Muscle of back (tissue), 13 donors: ENCODE measurements around the gene RNF145. TPM values are rescaled to one million over a fixed set of nuclear protein-coding genes. Genes with fewer than 3 reads are reported as not detected.
"Not testable (repeated sequence)": the region's sequence is repeated elsewhere in the genome, so short reads cannot be mapped to it uniquely, and the experiment has no call there.

Source experiments
- DNase-seq, 3 donors: peaks; one replicate each; pipeline versions ENCODE4 v3.0.0 to v3.0.0-alpha.2; 2013
- long read RNA-seq, 9 donors: transcript quantifications; one replicate each; lab custom pipeline, GENCODE V29; 2026
- polyA plus RNA-seq, 10 donors: library from polyadenylated mRNA; unstranded; fragments of 120-200 nt; gene quantifications; one replicate each; pipeline ENCODE4 v1.2.1, GENCODE V29; 2013; ENCODE audit not compliant: insufficient read length in 10 of 10

The RNF145 gene
- 10 to 100 TPM; 34.1 to 60.3 (median 41.9) TPM for polyA plus RNA-seq
- long read RNA-seq, donor 1, transcript RNF145-204 (2 exons, 1,940 nt) = major isoform, 5 of 5 reads
- long read RNA-seq, donor 1, partial matches to known transcripts = 0 of 5 reads
- long read RNA-seq, donor 1, other reads (novel, unspliced or antisense) = 0 of 5 reads
- long read RNA-seq, donor 2, partial matches to known transcripts = 0 of 4 reads
- long read RNA-seq, donor 2, other reads (novel, unspliced or antisense) = 0 of 4 reads
- long read RNA-seq, donor 3 = 0 reads
- long read RNA-seq, donor 4, partial matches to known transcripts = 0 of 4 reads
- long read RNA-seq, donor 4, other reads (novel, unspliced or antisense) = 0 of 4 reads
- long read RNA-seq, donor 5, partial matches to known transcripts = 0 of 5 reads
- long read RNA-seq, donor 5, other reads (novel, unspliced or antisense) = 0 of 5 reads
- long read RNA-seq, donor 6, transcript RNF145-202 (11 exons, 3,613 nt) = major isoform, 5 of 16 reads
- long read RNA-seq, donor 6, partial matches to known transcripts = 6 of 16 reads
- long read RNA-seq, donor 6, other reads (novel, unspliced or antisense) = 0 of 16 reads
- long read RNA-seq, donor 7, partial matches to known transcripts = 0 of 6 reads
- long read RNA-seq, donor 7, other reads (novel, unspliced or antisense) = 0 of 6 reads
- long read RNA-seq, donor 8, partial matches to known transcripts = 0 of 2 reads
- long read RNA-seq, donor 8, other reads (novel, unspliced or antisense) = 0 of 2 reads
- long read RNA-seq, donor 9, partial matches to known transcripts = 0 of 1 reads
- long read RNA-seq, donor 9, other reads (novel, unspliced or antisense) = 0 of 1 reads

GRCh38 chr5:159209438-159210209, at the start of gene RNF145:
Gene RNF145, minus strand, starts transcription at chr5:159209553. Its CDS starts 5,936 bp downstream, at chr5:159203617.
- DNase-seq = peak; percentile 82 to 93 (median 91)

DNA sequence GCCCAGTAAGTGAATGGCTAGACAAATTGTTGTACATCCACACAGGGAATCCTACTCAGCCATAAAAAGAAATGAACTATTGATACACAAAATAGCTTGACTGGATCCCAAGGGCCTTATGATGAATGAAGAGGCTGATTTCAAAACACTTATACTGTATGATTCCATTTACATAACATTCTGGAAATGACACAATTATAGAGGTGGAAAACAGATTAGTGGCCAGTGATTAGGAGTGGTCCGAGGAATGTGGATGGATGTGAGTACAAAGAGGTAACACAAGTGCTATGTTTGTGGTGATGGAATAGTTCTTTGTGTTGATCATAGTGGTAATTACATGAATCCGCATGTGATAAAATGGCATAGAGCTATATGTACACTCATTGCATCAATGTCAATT, 49.0 kb upstream of the RNF145 start:
- DNase-seq = no peak

DNA sequence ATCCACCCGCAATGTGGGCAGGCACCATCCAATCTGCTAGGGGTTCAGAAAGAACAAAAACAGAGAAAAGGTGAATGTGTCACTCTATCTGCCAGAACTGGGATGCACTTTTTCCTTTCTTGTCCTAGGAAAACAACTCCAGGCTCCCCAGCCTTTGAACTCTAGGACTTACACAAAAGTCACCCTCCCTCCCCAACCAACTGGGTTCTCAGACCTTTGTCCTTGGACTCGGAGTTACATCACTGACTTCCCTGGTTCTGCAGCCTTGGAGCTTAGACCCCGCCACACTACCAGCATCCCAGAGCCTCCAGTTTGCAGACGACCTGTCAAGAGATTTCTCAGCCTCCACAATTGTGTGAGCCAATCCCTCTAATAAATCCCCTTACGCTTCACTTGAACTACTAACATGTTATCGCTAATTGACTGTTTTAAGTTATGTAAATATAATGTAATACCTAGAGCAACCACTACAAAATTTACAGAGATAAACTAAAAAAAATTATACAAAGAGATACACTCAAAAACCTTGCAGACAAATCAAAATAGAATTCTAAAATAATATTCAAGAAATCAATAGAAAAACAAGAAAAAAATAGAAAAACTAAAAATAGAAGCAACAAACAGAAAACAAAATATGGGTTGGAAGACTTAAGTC, 48.4 kb upstream of the RNF145 start:
- no peak for DNase-seq

DNA sequence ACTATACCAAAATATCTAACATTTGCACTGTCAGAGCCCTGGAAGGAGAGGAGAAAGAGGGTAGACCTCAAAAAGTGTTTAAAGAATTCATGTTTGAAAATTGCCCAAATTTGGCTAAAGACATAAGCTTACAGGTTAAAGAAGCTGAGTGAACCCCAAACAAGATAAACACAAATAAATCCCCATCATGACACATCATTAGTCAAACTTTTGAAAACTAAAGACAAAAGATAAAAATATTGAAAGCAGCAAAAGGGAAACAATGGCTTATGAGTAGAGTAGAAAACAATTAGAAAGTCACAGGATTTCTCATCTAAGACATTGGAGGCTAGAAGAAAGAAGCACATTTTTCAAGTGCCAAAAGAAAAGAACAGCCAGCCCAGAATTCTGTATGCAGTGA, 47.7 kb upstream of the RNF145 start:
- no peak for DNase-seq

GRCh38 chr5:159252195-159252594, 42.8 kb upstream of the RNF145 start:
- no peak for DNase-seq

DNA sequence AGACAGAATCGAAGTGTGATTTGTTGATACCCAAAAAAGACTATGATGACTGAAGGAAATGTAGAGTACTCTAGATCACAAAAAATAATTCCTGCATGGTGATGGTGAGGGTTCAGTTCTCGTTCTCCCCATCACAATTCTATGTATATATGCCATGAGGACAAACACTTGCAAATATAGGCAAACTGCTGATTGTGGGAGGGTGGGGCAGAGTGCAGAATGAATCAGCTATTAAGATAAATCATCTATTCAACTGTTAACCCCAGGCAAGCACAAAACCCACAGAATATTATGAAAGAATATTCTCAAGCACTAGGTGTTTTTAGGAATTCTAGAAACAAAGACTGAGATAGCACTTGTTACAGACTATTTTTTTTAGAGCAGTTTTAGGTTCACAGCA, 39.8 kb upstream of the RNF145 start:
- no peak for DNase-seq

DNA sequence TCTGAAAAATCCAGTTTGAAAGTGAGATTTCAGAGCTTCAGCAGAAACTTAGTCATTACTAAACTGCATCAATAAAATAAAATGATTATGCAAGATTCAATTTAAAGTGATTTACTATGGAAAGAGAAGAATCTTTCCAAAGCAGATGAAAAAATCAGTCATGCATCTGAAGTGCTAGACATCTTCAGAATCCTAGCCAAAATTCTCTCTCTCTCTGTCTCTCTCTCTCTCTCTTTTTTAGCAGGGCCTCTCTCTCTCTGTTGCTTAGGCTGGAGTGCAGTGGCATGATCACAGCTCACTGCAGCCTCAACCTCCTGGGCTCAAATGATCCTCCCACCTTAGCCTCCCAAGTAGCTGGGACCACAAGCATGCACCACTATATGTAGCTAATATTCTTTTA, 35.5 kb upstream of the RNF145 start:
- no peak for DNase-seq

GRCh38 chr5:159244163-159244562, 34.8 kb upstream of the RNF145 start:
- no peak for DNase-seq

DNA sequence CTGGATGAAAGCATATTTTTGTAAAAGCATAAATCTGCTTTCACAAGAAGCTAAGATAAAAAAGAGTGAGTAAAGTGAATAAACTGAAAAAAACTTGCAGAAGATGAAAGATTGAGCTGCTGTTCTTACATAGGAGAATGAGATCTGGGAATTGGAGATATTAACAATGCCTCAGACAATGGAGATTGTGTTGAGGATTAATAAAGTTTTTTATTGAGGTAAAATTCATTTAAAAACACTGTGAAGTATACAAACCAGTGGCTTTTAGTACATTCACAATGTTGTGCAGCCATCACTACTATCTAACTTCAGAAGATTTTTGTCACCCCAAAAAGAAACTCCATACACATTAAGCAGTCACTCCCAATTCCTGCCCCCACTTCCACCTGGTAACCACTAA, 34.0 kb upstream of the RNF145 start:
- DNase-seq = no peak

- no peak for DNase-seq
Observed at GRCh38 chr5:159242656-159243055, 33.3 kb upstream of the RNF145 start.

DNA sequence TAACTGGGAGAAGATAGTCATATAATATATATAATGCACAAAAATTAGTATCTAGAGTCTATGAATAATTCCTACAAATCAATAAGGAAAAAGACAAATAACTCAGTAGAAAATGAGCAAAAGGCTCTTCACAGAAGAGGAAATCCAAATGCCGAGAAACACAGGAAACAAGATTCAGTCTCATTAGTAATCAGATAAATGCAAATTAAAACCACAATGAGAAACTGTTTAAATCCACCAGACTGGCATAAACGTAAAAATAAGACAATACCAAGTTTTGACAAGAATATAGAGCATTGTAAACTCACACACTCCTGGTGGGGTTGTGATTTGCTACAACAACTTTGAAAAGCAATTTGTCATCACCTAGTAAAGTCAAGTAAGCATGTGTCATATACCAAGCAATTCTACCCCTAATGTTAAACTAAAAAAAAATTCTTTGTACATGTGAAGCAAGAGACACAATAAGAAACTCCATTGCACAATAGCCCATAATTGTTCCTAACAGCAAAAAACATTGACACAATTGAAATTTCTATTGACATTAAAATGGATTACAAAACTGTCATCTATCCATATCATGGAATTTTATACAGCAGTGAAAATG, 32.7 kb upstream of the RNF145 start:
- DNase-seq = no peak

DNA sequence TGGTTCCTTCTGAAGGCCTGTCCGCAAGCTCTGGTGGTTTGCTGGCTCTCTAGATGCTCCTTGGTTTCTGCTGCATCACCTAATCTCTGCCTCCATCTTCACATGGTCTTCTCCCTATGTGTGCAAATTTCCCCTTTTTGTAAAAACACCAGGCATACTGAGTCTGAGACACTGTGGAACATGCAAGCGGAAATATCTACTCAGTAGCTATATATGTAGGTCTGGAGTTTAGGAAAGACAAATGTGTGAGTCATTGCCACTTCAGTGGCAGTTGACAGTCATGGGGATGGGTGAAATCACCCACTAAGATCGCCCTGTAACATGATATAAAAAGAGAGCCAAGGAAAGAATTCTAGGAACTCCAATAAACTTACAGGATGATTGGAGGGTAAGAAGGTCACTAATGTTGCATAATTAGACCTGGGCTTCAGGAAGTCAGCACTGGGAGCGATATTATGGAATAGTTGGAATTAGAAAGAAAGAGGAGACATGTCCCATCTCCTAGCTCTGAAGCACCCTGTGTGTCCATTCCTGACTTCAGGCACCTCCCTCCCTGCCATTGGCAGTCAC, 31.0 kb upstream of the RNF145 start:
- DNase-seq = peak in 1 of 3 donors; percentile 41

- peak in 1 of 3 donors; percentile 2 for DNase-seq
Observed at GRCh38 chr5:159235871-159236520, 26.6 kb upstream of the RNF145 start.

DNA sequence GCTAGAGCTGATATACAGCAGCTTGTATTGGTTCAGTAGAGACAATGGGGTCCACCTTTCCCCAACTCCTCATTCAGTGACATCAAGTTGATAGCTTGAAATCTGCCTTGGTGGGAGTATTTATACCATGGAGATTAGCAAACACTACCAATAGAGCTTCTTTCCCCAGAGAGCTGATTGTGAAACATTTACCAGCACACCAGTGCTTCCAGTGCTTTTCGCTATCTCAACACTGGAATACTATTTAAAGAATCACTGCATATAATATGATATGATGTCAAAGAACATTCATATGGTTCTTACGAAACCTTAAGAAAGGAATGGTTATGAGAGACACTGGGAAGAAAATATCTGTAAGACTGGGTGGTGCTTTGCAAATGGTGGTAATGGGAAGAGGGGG, 21.8 kb upstream of the RNF145 start:
- no peak for DNase-seq

DNA sequence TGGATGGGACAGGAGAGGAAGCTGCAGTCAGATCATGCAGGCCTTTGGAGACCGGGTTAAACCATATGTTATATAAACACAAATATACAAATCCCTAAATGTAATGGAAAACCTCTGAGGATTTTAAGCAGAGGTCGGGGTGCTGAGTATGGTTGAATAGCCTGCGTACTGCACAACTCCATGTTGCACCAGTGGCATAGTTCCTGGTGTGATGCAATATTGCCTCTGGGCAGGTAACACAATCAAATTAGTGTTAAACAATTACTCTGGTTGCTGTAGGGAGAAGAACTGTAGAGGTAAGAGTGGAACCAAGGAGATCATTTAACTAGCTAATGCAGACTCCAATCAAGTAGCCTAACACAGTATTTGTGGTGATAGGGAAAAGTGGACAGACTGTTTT, 21.3 kb upstream of the RNF145 start:
- no peak for DNase-seq

DNA sequence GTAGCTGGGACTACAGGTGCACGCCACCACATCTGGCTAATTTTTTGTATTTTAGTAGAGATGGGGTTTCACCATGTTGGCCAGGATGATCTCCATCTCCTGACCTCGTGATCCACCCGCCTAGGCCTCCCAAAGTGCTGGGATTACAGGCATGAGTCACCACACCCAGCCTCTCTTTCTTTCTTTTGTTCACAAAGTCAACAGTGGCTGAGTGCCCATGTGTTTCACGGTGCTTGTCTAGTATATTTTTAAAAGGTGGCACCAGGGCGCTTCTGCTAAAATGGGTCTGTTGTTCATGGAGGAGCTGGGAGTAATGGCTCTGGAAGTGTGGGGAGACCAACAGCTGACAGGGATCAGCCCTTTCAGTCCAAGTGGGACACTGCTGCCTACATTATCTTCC, 18.7 kb upstream of the RNF145 start:
- not testable (repeated sequence) for DNase-seq

DNA sequence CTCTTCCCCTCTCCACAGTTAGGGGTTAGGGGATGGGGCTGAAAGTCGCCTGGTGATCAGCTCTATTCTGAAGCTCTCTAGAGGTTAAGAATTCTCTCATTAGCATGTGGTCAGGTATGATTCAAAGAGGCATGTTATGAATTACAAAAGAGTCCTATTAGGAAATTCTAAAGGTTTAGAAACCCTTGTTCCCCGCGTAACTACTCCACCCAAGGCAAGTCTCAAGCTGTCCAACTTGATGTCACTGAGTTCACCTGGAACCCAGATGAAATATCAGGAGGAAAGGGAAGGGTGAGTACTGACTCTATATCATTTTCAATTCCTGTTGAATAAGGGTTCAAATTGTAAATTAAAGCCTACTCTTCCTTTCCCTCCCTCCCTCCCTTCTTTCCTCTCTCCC, 18.1 kb upstream of the RNF145 start:
- DNase-seq = no peak

GRCh38 chr5:159226451-159226850, 17.1 kb upstream of the RNF145 start:
- DNase-seq = no peak

DNA sequence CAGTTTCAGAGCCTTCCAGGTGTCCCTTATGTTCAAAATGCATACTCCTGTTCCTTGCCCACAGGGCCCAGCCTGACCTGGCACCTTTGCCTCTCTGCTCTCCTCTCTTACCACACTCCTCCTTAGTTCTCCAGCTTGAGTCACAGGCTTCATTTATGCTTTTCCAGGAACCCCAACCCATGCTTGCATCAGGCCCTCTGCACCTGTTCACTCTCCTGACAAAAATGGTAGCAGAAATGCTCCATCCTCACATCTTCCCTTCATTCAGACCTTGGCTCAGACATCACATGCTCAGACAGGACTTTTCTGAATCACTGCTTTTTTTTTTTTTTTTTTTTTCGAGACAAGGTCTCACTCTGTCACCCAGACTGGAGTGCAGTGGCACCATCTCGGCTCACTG, 15.1 kb upstream of the RNF145 start:
- DNase-seq = no peak

GRCh38 chr5:159223469-159223868, 14.1 kb upstream of the RNF145 start:
- DNase-seq = no peak
